HUES48 (cell line): ENCODE results near the gene WDR64.

Experiments used
- H3K27ac ChIP-seq: one replicate; pipeline ENCODE4 v1.7.0; 2013; ENCODE audit warnings: low read depth, low read length, inconsistent platforms
- H3K27me3 ChIP-seq: 2 replicates; pipeline ENCODE4 v1.6.1; 2013; ENCODE audit warnings: mild to moderate bottlenecking, low read length; ENCODE audit not compliant: control insufficient read depth, insufficient read depth
- H3K36me3 ChIP-seq: 2 replicates; pipeline ENCODE4 v1.6.1; 2013; ENCODE audit warnings: low read length; ENCODE audit not compliant: control insufficient read depth, insufficient read depth
- H3K4me1 ChIP-seq: 2 replicates; pipeline ENCODE4 v1.6.1; 2013; ENCODE audit warnings: mild to moderate bottlenecking, low read length; ENCODE audit not compliant: control insufficient read depth, insufficient read depth
- H3K4me3 ChIP-seq: 2 replicates; pipeline ENCODE4 v1.5.1; 2013; ENCODE audit warnings: mild to moderate bottlenecking, low read depth, low read length
- H3K9ac ChIP-seq: 2 replicates; pipeline ENCODE4 v1.6.1; 2013; ENCODE audit warnings: mild to moderate bottlenecking, low read depth, low read length, moderate library complexity
- H3K9me3 ChIP-seq: 2 replicates; pipeline ENCODE4 v1.6.1; 2013; ENCODE audit warnings: low read length; ENCODE audit not compliant: control insufficient read depth, insufficient read depth

WDR64 gene

DNA sequence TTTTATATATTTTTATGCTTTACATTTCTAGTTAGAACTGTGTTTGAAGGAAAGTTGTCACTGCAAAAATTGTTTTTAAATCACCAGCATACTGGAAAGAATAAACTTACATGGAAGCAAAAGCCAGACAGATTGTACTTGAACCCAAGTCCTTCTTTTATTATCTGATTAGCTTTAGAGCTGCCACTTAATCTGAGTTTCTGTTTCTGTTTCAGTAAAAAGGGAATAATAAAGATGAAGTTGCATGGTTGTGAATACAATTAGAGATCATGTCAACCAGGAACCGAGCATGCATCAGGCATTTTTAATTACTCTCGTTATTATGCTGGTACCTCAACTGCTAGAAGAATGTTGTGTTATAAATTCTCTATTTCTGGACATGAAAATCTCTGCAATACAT lies 119.0 kb downstream of the WDR64 start:
- H3K27me3 ChIP-seq: no peaks in the 10 kb centered on the region
- no peaks in the 10 kb centered on the region for H3K9me3 ChIP-seq

DNA sequence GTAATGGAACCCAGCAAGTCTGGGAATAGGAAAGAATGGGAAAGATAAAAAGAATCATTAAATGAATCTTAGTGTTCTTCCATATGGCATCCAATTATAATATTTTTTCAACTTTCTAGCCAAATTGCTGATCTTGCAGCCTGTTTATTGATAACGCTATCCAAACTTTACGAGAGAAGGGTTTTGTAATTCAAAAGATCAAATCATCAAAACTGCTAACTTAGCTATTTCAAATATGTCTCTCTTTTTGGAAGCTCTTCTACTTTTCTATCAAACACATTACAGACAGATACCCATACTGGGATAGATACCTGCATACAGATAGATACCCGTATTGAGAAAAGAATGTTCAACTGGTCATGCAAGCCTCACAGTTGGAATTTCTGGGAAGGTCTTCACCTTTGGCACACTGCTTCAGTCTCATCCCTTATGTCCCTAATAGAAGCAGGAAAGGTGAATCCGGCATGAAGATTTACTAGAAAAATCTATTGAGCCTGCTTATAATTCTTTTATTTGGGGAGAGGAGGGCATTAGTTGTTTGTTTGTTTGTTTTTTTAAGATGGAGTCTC lies 120.9 kb downstream of the WDR64 start:
- H3K9ac ChIP-seq: no peak overlapping the region
- H3K27ac ChIP-seq: no peak overlapping the region
- H3K27me3 ChIP-seq: no peaks in the 10 kb centered on the region
- no peak overlapping the region for H3K4me3 ChIP-seq
- no peaks in the 10 kb centered on the region; the same call in 1 of the 2 replicates for H3K4me1 ChIP-seq
- no peaks in the 10 kb centered on the region for H3K36me3 ChIP-seq
- H3K9me3 ChIP-seq: no peaks in the 10 kb centered on the region

More for the DNA sequence above, 119.0 kb downstream of the WDR64 start:
- Histone ChIP-seq H3K4me1 (no peaks in the 10 kb centered on the region; the same call in 1 of the 2 replicates), H3K9ac (no peak overlapping the region), H3K4me3 (no peak overlapping the region), H3K27ac (no peak overlapping the region), H3K36me3 (no peaks in the 10 kb centered on the region)

DNA sequence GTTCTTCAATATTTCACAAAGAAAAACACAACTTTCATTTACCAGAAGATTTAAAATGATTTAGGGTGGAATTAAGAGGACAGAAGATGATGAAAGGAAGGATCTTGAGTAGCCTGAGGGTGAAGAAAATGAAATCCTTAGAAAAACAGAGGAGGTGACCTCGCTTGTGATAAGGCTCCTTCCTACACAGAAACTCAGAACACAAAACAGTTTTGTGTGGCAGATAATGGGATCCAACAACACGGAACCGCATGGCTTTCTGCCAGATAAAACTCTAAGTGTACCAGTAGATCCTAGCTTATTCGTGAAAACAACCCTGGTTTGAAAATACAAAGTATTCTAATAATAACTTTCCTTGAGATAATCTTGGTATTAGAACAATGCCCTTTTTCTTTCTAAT lies 121.9 kb downstream of the WDR64 start:
- H3K4me1 ChIP-seq: no peaks in the 10 kb centered on the region; the same call in 1 of the 2 replicates
- no peak overlapping the region for H3K4me3 ChIP-seq
- H3K27me3 ChIP-seq: no peaks in the 10 kb centered on the region
- H3K36me3 ChIP-seq: no peaks in the 10 kb centered on the region
- H3K9ac ChIP-seq: no peak overlapping the region
- H3K27ac ChIP-seq: no peak overlapping the region
- no peaks in the 10 kb centered on the region for H3K9me3 ChIP-seq

DNA sequence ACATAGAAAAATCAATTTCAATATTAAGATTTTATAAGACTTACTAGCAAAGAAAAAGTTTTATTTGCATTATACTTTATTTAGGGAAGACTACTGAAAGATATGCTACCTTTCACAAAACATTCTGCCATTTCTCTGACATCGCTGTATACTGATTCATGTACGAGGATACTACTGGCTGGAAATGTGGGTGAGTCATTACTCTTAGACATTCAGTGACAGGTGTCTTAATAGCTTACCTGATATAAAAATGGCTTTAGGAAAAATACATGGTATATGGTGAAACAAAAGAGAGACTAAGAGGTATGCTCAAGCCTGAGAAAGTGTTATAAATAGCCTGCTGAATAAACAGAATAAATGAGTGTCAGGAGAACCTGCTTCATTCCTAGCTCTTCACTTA lies 122.9 kb downstream of the WDR64 start:
- Histone ChIP-seq H3K4me1 (no peaks in the 10 kb centered on the region; the same call in 1 of the 2 replicates), H3K27ac (no peak overlapping the region), H3K9me3 (no peaks in the 10 kb centered on the region), H3K4me3 (no peak overlapping the region), H3K27me3 (no peaks in the 10 kb centered on the region), H3K36me3 (no peaks in the 10 kb centered on the region), H3K9ac (no peak overlapping the region)

DNA sequence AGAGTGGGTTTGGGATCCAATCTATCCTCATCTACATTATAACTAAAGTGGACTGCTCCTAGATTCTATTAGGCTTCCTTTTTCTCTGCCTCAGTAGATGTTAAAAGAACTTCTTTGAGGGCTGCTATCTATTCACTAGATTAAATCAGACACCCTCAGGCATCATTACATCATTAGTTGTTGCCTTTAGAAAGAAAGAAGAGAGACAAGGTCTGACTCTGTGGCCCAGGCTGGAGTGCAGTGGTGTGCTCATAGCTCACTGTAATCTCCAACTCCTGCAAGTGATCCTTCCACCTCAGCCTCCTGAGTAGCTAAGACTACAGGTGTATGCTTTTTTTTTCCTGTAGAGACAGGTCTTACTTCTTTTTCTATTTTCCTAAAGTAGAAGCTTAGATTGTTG lies 124.8 kb downstream of the WDR64 start:
- Histone ChIP-seq H3K36me3 (no peaks in the 10 kb centered on the region), H3K9me3 (no peaks in the 10 kb centered on the region), H3K4me1 (no peaks in the 10 kb centered on the region; the same call in 1 of the 2 replicates), H3K9ac (no peak overlapping the region), H3K27me3 (no peaks in the 10 kb centered on the region), H3K27ac (no peak overlapping the region), H3K4me3 (no peak overlapping the region)

DNA sequence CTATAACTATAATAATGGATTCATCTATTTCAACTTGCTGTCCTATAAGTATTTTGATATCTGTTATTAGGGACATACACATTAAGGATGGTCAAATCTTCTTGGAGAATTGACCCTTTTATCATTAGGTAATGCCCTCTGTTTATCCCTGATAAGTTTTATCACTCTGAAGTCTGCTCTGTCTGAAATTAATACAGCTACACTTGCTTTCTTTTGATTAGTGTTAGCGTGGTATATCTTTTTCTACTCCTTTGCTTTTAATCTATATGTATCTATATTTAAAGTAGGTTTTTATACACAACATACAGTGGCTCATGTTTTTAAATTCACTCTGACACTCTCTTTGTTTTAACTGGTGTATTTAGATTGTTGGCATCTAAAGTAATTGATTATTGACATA lies 126.0 kb downstream of the WDR64 start:
- no peaks in the 10 kb centered on the region for H3K36me3 ChIP-seq
- no peak overlapping the region for H3K4me3 ChIP-seq
- no peaks in the 10 kb centered on the region; the same call in 1 of the 2 replicates for H3K4me1 ChIP-seq
- H3K27me3 ChIP-seq: no peaks in the 10 kb centered on the region
- H3K9ac ChIP-seq: no peak overlapping the region
- H3K9me3 ChIP-seq: no peaks in the 10 kb centered on the region
- H3K27ac ChIP-seq: no peak overlapping the region

DNA sequence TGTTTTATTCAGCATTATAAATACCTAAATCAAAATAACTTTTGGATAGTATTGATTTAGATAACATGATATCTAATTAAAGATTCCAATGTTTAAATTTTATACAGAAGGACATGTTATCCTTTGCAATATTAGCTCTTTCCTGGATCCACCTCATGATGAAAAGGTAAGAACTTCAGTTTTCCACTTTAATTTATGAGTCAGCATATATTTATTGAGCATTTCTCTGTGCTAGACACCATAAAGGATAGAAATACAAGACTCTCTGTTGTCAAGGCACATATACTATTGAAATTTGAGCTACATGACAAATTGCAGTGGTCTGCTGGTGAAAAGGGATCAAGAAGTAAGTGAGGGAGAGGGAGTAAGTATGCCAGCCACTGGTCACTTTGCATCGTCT lies 127.8 kb downstream of the WDR64 start:
- no peaks in the 10 kb centered on the region for H3K27me3 ChIP-seq

DNA sequence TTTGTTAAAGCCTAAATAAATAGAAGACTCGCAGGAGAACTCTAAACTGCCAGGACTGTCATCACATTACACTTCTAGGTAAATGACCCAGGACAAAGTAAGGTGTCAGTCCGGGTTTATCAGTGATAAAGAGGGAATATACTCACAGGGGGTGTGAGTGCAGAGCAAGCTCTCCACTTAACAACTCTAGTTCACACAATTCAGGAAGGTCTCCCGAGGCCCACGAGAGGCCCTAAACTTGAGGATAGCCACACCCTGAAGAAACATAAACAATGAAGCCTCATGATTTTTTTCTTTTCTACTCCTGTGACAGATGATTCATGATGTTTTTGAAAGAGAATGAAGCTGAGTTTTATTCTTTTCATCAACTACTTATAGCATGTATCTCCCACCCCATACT lies 130.3 kb downstream of the WDR64 start:
- no peaks in the 10 kb centered on the region for H3K36me3 ChIP-seq
- no peaks in the 10 kb centered on the region for H3K27me3 ChIP-seq
- H3K9ac ChIP-seq: no peak overlapping the region
- H3K4me3 ChIP-seq: no peak overlapping the region
- H3K27ac ChIP-seq: no peak overlapping the region
- no peaks in the 10 kb centered on the region for H3K4me1 ChIP-seq
- no peaks in the 10 kb centered on the region for H3K9me3 ChIP-seq

More for the DNA sequence above, 127.8 kb downstream of the WDR64 start:
- no peak overlapping the region for H3K27ac ChIP-seq
- H3K36me3 ChIP-seq: no peaks in the 10 kb centered on the region
- no peaks in the 10 kb centered on the region for H3K9me3 ChIP-seq
- H3K4me1 ChIP-seq: no peaks in the 10 kb centered on the region; the same call in 1 of the 2 replicates
- no peak overlapping the region for H3K4me3 ChIP-seq
- no peak overlapping the region for H3K9ac ChIP-seq

DNA sequence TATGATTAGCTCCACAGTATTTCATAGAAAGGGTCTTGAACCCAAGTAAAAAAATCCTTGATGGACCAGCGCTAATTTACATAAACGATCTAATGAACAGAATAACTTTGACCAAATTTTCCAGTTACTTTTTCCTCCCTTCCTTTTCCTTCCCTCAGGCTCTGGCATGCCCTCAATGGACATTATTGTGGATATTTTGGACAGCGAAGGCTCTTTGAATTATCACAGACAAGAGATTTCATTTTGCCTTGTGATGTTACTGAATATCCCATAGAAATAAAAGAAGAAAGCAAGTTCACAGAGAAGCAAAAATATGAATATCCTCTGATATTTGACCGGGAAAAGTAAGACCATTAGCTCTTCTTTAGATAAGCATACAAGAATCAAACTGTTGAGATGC lies 135.6 kb downstream of the WDR64 start:
- H3K27ac ChIP-seq: no peak overlapping the region
- no peak overlapping the region for H3K9ac ChIP-seq
- no peaks in the 10 kb centered on the region for H3K36me3 ChIP-seq
- H3K4me1 ChIP-seq: no peaks in the 10 kb centered on the region
- H3K27me3 ChIP-seq: no peaks in the 10 kb centered on the region
- H3K4me3 ChIP-seq: no peak overlapping the region
- no peaks in the 10 kb centered on the region for H3K9me3 ChIP-seq

DNA sequence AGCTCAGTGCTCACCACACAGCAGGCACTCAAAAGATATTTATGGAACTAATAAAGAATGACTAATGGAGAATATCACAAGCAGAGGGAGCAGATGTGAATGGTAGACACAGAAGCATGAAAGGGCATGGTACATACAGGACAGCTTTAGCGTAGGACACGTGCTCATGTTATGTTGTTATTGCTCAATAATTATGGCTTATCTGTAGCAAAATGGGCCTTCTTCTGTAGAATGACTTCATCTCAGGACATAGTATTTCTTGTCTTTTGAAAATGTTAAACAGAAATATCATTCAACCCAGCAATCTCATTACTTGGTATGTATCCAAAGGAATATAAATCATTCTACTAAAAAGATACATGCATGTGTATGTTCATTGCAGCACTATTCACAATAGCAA lies 137.0 kb downstream of the WDR64 start:
- no peak overlapping the region for H3K4me3 ChIP-seq
- H3K27me3 ChIP-seq: no peaks in the 10 kb centered on the region
- no peaks in the 10 kb centered on the region for H3K36me3 ChIP-seq
- H3K9ac ChIP-seq: no peak overlapping the region
- H3K27ac ChIP-seq: no peak overlapping the region
- no peaks in the 10 kb centered on the region for H3K9me3 ChIP-seq
- no peaks in the 10 kb centered on the region for H3K4me1 ChIP-seq

DNA sequence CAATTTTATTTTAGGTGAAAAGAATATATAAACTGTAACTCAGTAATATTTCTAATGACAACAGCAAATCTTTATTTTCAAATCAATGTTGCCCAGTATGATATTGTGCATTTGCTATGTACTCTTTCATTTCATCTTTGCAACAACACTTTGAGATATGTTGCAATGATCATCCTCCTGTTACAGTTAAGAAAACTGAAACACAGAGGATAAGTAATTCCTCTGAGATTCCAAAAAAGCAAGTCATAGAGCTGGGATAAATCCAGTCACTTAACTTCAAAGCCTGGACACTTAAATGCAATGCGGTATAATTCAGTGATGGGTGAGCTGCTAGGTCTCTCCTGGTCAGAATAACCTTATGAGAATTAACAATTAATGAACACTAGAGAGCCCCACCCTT lies 147.3 kb downstream of the WDR64 start:
- no peaks in the 10 kb centered on the region for H3K27me3 ChIP-seq
- no peaks in the 10 kb centered on the region for H3K4me1 ChIP-seq
- no peaks in the 10 kb centered on the region for H3K9me3 ChIP-seq

More for the DNA sequence above, 147.3 kb downstream of the WDR64 start:
- Histone ChIP-seq H3K27ac (no peak overlapping the region), H3K9ac (no peak overlapping the region), H3K4me3 (no peak overlapping the region), H3K36me3 (no peaks in the 10 kb centered on the region)
